Activated CD8-positive, alpha-beta memory T cell treated with anti-CD3 and anti-CD28 coated beads, Interleukin-2, amount 50 U/mL, for 24 hours (primary cell): ENCODE measurements around the gene ACSM3.
"Not testable (repeated sequence)": the region's sequence is repeated elsewhere in the genome, so short reads cannot be mapped to it uniquely, and the experiment has no call there.

ENCODE experiments used
- DNase-seq: peaks from one replicate; pipeline ENCODE4 v3.0.0-alpha.2; 2020; ENCODE audit errors: extremely low read depth

The ACSM3 gene, protein sequence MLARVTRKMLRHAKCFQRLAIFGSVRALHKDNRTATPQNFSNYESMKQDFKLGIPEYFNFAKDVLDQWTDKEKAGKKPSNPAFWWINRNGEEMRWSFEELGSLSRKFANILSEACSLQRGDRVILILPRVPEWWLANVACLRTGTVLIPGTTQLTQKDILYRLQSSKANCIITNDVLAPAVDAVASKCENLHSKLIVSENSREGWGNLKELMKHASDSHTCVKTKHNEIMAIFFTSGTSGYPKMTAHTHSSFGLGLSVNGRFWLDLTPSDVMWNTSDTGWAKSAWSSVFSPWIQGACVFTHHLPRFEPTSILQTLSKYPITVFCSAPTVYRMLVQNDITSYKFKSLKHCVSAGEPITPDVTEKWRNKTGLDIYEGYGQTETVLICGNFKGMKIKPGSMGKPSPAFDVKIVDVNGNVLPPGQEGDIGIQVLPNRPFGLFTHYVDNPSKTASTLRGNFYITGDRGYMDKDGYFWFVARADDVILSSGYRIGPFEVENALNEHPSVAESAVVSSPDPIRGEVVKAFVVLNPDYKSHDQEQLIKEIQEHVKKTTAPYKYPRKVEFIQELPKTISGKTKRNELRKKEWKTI

DNA sequence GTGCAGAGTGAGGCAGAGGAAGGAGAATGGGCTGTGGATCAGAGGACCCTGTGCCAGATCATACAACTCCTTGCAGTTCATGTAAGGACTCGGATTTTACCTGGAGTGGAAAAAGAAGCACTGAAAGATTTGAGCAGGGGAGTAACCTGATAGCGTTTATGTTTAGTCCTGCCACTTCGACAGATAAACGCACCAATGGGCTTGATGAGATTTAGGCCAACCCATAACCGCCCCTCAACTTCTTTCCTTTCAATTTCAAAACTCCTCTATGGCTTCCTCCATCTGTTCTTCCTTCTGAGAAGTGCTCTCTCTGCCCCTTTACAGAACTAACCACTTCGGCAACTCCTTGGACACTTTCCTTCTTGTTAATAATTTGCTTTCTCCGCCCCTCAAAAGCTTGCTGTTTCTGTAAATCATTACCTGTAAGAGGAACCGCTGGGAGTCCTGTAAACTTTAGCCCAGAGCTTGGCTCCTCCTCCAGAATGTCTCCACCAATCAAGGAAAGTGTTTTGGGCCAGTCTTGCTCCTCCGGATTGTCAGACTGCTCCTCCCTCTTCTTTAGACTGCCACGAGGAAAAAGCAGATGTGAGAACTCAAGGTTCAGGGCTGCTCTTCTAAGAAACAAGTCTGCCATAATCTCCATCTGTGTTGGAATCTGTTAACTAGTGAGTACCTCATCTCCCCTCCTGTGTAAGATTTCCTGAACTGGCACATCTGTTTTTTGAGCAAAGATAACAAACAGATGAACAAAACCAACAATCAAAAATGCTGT is at the start of gene ACSM3:
ACSM3 (plus strand) TSS at position 554 of the 772 bp plus-strand sequence. CDS start 6,021 bp downstream, outside the sequence.
- no peak for DNase-seq

- not testable (repeated sequence) for DNase-seq
Observed at GRCh38 chr16:20717718-20718117, 46.1 kb upstream of the ACSM3 start.

DNA sequence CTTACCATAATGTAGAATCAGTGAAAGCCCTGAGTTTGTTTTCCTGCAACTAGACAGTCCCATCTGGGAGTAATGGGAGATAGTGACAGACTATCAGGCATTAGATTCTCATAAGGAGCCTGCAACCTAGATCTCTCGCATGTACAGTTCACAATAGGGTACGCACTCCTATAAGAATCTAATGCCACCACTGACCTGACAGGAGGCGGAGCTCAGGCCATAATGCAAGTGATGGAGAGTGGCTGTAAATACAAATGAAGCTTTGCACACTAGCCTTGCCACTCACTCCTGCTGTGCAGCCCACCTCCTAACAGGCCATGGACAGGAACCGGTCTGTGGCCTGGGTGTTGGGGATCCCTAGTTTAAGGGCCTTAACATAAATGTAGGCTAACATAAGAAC is 43.6 kb upstream of the ACSM3 start:
- no peak for DNase-seq

DNA sequence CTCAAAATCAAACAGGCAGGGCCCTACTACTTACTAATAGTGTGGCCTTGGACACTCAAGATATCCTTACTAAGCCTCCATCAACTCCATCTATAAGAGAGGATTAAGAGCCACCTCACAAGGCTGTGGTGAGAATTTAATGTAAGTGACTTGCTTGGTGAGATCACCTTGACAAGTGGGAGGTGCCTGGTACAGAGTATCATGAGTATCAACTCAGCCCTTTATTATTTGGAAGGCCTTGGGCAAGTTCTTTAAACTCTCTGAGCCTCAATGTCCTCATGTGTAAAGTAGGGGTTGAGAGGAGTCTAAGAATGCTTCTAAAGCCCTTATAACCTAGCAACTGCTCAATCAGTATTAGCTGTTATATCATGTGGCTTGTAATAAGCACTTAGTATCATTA is 37.2 kb upstream of the ACSM3 start:
- DNase-seq: no peak

- DNase-seq: no peak
Observed at GRCh38 chr16:20727181-20727580, 36.6 kb upstream of the ACSM3 start.

GRCh38 chr16:20729141-20729540 is 34.7 kb upstream of the ACSM3 start:
- DNase-seq: no peak

DNA sequence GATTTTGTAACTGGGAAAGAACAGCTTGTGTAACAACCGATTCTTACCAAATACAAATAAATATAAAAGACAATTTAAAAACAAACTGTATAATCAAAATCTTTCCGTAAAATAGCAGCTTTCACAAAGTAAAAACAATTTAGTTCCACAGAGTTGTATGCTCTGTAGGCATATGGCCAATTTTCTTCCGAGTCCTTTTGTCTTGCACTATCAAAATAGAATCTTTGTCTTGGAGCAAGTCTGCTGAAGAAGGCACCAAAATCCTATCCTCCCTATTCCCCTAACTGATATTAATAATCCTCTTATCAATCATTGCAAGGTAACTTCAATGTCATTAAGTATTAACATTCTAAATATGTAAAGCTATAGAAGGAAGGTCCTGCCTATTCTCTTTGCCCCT is 29.8 kb upstream of the ACSM3 start:
- DNase-seq: no peak

- no peak for DNase-seq
Observed at GRCh38 chr16:20734782-20735181, 29.0 kb upstream of the ACSM3 start.

DNA sequence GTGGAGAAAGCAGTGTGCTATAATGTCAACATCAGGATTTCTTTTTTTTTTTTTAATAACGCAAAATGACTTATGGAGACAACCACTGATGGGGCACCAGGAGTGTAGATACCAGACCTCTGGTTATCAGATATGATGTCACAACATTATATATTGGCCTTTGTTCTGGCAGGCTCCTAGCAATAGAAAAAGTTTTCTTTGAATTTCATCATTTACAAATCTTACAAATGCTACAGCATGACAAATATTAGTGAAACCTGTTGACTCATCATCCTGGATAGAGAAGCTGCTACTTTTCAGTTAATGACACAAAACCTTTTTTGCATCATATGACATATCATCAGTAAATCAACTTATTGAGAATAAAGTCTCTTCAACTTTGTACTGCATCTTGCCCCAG is 28.3 kb upstream of the ACSM3 start:
- no peak for DNase-seq

DNA sequence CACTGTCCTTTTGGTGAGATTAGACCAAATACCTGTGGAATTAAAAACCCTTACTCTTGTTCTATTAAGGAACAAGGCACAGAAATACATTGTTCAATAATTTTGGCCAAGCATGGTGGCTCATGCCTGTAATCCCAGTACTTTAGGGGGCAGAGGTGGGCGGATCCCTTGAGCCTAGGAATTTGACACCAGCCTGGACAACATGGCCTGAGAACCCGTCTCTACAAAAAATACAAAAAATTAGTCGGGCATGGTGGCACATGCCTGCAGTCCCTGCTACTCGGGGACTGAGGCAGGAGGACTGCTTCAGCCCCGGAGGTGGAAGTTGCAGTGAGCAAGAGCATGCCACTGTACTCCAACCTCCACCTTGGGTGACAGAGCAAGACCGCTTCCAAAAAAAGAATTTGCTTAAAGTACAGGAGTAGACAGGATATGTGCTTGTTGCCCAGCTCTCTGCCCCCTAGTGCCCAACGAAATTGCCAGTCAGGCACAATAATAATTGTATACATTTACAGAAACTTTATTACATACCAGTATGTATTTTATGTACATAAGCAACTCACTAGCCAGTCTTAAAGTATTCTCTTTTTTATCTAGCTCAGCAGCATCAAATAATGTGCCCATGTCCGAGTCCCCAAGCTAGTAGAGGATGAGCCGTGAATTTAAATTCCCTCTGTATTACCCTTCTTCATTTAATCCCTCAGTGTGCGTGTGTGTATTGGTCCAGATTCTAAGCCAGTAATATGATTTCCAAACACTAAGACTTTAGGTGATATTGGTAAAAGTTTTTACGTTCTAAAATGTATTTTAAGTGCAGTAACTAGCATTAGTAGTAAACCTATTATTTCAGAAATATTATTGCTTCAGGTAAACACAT is 23.6 kb upstream of the ACSM3 start:
- no peak for DNase-seq

GRCh38 chr16:20740901-20741521 is 22.8 kb upstream of the ACSM3 start:
- peak; percentile 78 for DNase-seq

DNA sequence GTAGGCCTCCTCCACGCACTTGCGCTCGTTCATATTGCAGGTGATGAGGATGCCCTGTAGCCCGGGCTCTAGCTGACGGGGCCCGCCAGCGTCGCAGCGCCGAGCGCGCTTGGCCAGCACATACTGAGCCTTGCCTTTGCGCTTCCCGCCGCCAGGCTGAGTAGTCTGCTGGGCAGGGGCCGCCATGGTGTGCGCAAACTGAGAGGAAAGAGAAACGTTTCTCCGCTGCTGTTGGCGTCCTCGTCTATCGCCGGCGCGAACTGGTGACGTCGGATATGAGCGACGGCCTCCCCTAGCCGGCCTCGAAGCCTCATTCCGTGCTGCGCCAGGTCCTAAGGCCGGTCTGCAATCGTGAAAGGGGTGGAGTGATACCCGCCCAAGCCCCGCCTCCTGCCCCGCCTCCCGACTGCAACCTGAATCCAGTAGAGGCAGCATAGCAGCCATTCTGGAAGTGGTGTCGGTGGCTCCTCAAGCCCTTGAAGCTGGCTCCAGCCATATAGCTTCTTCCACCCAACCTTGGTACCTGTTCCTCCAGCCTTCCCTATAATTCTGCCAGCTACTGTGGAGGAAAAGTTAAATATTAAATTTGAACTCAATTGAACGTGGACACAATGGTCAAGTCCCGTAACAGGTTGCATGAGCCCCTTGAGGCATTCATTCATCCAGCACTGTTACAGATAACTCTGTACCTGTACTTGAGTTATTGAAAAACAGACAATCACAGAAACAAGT is 22.1 kb upstream of the ACSM3 start, which contains the start of gene THUMPD1:
THUMPD1 (minus strand) TSS at position 265 of the 732 bp plus-strand sequence; CDS start at position 186, 79 bp downstream.
- DNase-seq: peak; percentile 96

- no peak for DNase-seq
Observed at GRCh38 chr16:20743591-20743990, 20.2 kb upstream of the ACSM3 start.

DNA sequence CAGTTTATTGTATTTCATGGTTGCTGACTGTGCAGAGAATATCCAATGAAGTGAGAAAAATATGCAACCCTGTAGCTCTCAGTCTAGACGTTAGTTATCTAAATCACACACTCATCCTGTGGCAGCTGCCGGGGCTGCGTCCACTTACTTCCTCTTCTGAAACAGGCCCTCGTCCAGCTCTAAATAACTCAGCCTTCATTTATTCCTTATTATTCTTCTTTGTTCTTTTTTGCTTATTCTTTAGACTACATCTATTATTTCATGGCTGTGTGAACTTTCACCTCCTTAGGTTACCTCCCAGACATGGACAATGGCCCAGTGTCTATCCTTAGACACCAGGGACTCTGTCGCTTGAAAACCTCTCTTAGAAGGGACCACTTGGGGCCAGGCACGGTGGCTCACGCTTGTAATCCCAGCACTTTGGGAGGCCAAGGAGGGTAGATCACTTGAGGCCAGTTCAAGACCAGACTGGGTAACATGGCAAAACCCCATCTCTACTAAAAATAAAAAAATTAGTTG is 18.8 kb upstream of the ACSM3 start:
- DNase-seq: no peak

GRCh38 chr16:20746461-20746860 is 17.4 kb upstream of the ACSM3 start:
- DNase-seq: no peak

DNA sequence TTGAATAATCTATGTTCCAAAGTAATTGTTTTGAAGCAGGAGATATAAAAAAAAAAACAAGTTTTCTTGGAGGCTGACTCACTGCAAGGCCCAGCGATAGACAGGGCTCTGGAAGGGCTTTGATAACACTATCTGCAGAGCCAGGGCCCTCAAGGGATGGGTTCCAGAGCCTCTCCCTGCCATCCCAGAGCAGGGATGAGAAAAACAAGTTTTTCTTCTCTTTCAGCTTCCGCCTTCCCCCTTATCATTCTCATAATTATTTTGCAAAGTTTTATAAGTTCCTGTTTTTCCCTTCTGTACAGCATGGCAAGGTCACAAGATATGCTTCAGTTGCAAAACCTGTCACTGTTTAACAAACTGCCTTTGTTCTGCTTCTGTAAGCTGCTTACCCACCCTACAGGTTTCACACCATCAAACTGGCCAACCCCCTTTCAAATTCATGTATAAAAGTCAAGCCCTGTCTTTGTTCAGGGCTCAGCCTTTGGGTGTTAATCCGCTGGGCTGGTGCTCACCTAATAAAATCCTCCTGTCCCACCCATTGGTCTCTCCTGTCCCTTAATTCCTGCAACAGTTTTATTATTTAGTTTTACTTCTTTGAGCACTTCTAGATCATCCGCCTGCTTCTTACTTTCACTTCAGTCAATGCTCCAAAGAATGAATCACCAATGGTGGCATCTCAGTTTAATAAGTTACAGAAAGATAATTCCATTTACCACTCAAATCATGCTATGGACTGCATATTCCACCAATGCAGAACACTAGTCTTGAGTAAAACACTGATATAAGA is 16.6 kb upstream of the ACSM3 start:
- no peak for DNase-seq

GRCh38 chr16:20749474-20749873 is 14.3 kb upstream of the ACSM3 start:
- no peak for DNase-seq

DNA sequence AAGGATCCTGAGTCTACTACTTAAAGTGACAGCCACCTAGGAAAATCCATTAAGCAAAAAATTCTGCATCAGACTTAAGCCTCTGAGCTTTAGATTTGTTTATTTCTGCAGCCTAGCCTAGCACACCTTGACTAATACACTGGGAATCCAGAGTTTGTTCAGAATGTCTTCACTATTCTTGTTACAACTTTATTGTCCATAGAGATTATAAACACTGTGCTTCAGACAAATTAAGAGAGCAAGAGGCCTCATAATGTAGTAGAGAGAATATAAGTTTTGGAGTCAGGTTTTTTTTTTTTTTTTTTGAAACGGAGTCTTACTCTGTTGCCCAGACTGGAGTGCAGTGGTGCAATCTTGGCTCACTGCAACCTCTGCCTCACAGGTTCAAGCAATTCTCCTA is 13.3 kb upstream of the ACSM3 start:
- DNase-seq: no peak

DNA sequence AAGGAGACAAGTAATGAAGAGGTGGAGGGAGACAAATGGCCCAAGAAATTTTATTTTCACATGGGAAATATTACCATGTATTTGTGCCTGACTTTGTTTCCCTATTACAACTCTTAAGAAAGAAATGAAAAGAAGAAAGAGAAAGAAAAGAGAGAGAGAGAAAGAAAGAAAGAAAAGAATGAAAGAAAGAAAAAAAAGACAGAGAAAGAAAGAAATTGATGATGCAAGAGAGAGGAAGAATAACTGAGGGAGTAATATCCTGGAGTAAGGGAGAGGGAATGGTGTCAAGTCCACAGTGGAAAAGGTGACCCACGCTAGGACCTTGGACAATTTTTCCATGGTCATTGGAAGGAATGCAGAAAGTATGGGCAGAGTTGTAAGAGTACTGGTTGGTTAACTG is 10.1 kb upstream of the ACSM3 start:
- no peak for DNase-seq
